NCI-H1930 (cell line): ENCODE measurements around the gene GALNT18.
"Not testable (repeated sequence)": the region's sequence is repeated elsewhere in the genome, so short reads cannot be mapped to it uniquely, and the experiment has no call there.

Experiments
- DNase-seq, 2 experiments: peaks; one replicate each; lab custom pipeline; 2025; lab: John Stamatoyannopoulos, UW

Gene GALNT18

GRCh38 chr11:11351851-11352250 lies 270.0 kb downstream of the GALNT18 start:
- DNase-seq, result not testable (repeated sequence)

GRCh38 chr11:11351042-11351586 lies 270.7 kb downstream of the GALNT18 start:
- DNase-seq, result no peak

GRCh38 chr11:11349870-11350337 lies 271.9 kb downstream of the GALNT18 start:
- DNase-seq, result no peak

GRCh38 chr11:11349106-11349825 lies 272.5 kb downstream of the GALNT18 start:
- no peak for DNase-seq

- DNase-seq, result no peak
These were observed 273.5 kb downstream of the GALNT18 start for GRCh38 chr11:11348303-11348702.

GRCh38 chr11:11347592-11347991 lies 274.2 kb downstream of the GALNT18 start:
- no peak for DNase-seq

- DNase-seq, result no peak
These were observed 275.5 kb downstream of the GALNT18 start for GRCh38 chr11:11346303-11346702.

GRCh38 chr11:11345099-11345498 lies 276.7 kb downstream of the GALNT18 start:
- no peak for DNase-seq

GRCh38 chr11:11344045-11344444 lies 277.8 kb downstream of the GALNT18 start:
- DNase-seq, result no peak

- no peak for DNase-seq
These were observed 283.5 kb downstream of the GALNT18 start for GRCh38 chr11:11338304-11338703.

GRCh38 chr11:11336664-11337063 lies 285.1 kb downstream of the GALNT18 start:
- DNase-seq, result no peak

GRCh38 chr11:11335043-11335442 lies 286.8 kb downstream of the GALNT18 start:
- DNase-seq, result no peak

- DNase-seq, result no peak
These were observed 287.2 kb downstream of the GALNT18 start for GRCh38 chr11:11334607-11335006.

- no peak for DNase-seq
These were observed 289.6 kb downstream of the GALNT18 start for GRCh38 chr11:11332141-11332710.

- no peak for DNase-seq
These were observed 292.6 kb downstream of the GALNT18 start for GRCh38 chr11:11329062-11329806.

- DNase-seq, result no peak
These were observed 297.7 kb downstream of the GALNT18 start for GRCh38 chr11:11324090-11324489.

GRCh38 chr11:11322101-11322500 lies 299.7 kb downstream of the GALNT18 start:
- no peak for DNase-seq

- DNase-seq, result no peak
These were observed 301.0 kb downstream of the GALNT18 start for GRCh38 chr11:11320825-11321224.

- no peak for DNase-seq
These were observed 302.8 kb downstream of the GALNT18 start for GRCh38 chr11:11318961-11319360.

- DNase-seq, result no peak
These were observed 303.3 kb downstream of the GALNT18 start for GRCh38 chr11:11318461-11318860.

- DNase-seq, result no peak
These were observed 305.1 kb downstream of the GALNT18 start for GRCh38 chr11:11316651-11317230.
